ENCODE results near the gene YIPF5. TPM values are rescaled to one million over a fixed set of nuclear protein-coding genes. Genes with fewer than 3 reads are reported as not detected.

YIPF5 gene
- polyA plus RNA-seq, 1 donor (not counting 4 experiments of a cell fraction or from before 2014, with no cell fraction given), result 83.9 TPM

GRCh38 chr5:144156767-144157171 is 13.7 kb downstream of the YIPF5 start:
- Histone ChIP-seq H3K79me2 (ENCODE audit: control insufficient read depth, insufficient read depth, low read length) (no peaks in the 10 kb centered on the region), H3K9ac (ENCODE audit: control insufficient read depth, extremely low read depth, insufficient read depth, low read length) (no peak overlapping the region), H3K4me3 (ENCODE audit: control insufficient read depth in 2 of 3, extremely low read depth in 1 of 3, insufficient read depth in 2 of 3, low read depth in 1 of 3, low read length in 3 of 3) (no peak overlapping the region), H3K27me3 (ENCODE audit: control insufficient read depth, extremely low read depth, insufficient read depth, low read length) (no peaks in the 10 kb centered on the region), H3K9me3 (ENCODE audit: control insufficient read depth, low read depth, low read length) (no peaks in the 10 kb centered on the region), H3K4me2 (ENCODE audit: control insufficient read depth, extremely low read depth, insufficient read depth, low read depth, low read length) (no peak overlapping the region), H3K36me3 (ENCODE audit: control insufficient read depth in 2 of 2, extremely low read depth in 1 of 2, insufficient read depth in 2 of 2, low read length in 2 of 2) (peaks cover 3 to 5% of the 10 kb centered on the region in 2 experiments), H4K20me1 (ENCODE audit: control insufficient read depth, extremely low read depth, insufficient read depth, low read length) (no peaks in the 10 kb centered on the region), H3K27ac (ENCODE audit: control insufficient read depth, insufficient read depth, low read length) (peak overlapping the region; percentile 18), H3K9me1 (ENCODE audit: control insufficient read depth, extremely low read depth, insufficient read depth, low read length) (no peaks in the 10 kb centered on the region), H3K4me1 (ENCODE audit: control insufficient read depth, extremely low read depth, insufficient read depth, low read length) (peaks cover 4% of the 10 kb centered on the region), H2AFZ (ENCODE audit: control insufficient read depth, low read length) (no peak overlapping the region)
- FAIRE-seq, result peak; percentile 20
- no peak for DNase-seq (ENCODE audit: low read depth, low spot score)
- dilution Hi-C loops (cut with MboI; ENCODE audit: extremely low pct_ligation_motif_present, low sequenced_read_pairs), result no loop called here
- TF ChIP-seq EZH2 (IDR thresholded peaks at IDR 0.05; ENCODE audit: low read length) (no peak), CTCF (optimal IDR thresholded peaks at IDR 0.05 in 1 of 3, IDR thresholded peaks at IDR 0.05 in 1 of 3, conservative IDR thresholded peaks at IDR 0.05 in 1 of 3; ENCODE audit: extremely low read depth in 1 of 3, insufficient read depth in 2 of 3, low read length in 3 of 3) (no peak)

GRCh38 chr5:144151026-144151425 is 19.4 kb downstream of the YIPF5 start:
- H3K79me2 ChIP-seq (ENCODE audit: control insufficient read depth, insufficient read depth, low read length), result no peaks in the 10 kb centered on the region
- TF ChIP-seq EZH2 (IDR thresholded peaks at IDR 0.05; ENCODE audit: low read length) (no peak), CTCF (optimal IDR thresholded peaks at IDR 0.05 in 1 of 3, IDR thresholded peaks at IDR 0.05 in 1 of 3, conservative IDR thresholded peaks at IDR 0.05 in 1 of 3; ENCODE audit: extremely low read depth in 1 of 3, insufficient read depth in 2 of 3, low read length in 3 of 3) (no peak)
- no peaks in the 10 kb centered on the region for H4K20me1 ChIP-seq (ENCODE audit: control insufficient read depth, extremely low read depth, insufficient read depth, low read length)
- H3K27me3 ChIP-seq (ENCODE audit: control insufficient read depth, extremely low read depth, insufficient read depth, low read length), result no peaks in the 10 kb centered on the region
- no peak overlapping the region for H3K4me2 ChIP-seq (ENCODE audit: control insufficient read depth, extremely low read depth, insufficient read depth, low read depth, low read length)
- H2AFZ ChIP-seq (ENCODE audit: control insufficient read depth, low read length), result no peak overlapping the region
- no peaks in the 10 kb centered on the region for H3K4me1 ChIP-seq (ENCODE audit: control insufficient read depth, extremely low read depth, insufficient read depth, low read length)
- FAIRE-seq (no peak), DNase-seq (ENCODE audit: low read depth, low spot score) (no peak)
- dilution Hi-C loops (cut with MboI; ENCODE audit: extremely low pct_ligation_motif_present, low sequenced_read_pairs), result no loop called here
- H3K4me3 ChIP-seq (ENCODE audit: control insufficient read depth in 2 of 3, extremely low read depth in 1 of 3, insufficient read depth in 2 of 3, low read depth in 1 of 3, low read length in 3 of 3), result no peak overlapping the region
- H3K9me1 ChIP-seq (ENCODE audit: control insufficient read depth, extremely low read depth, insufficient read depth, low read length), result peaks cover 2% of the 10 kb centered on the region
- H3K27ac ChIP-seq (ENCODE audit: control insufficient read depth, insufficient read depth, low read length), result no peak overlapping the region
- no peaks in the 10 kb centered on the region for H3K36me3 ChIP-seq (ENCODE audit: control insufficient read depth in 2 of 2, extremely low read depth in 1 of 2, insufficient read depth in 2 of 2, low read length in 2 of 2)
- H3K9me3 ChIP-seq (ENCODE audit: control insufficient read depth, low read depth, low read length), result no peaks in the 10 kb centered on the region
- no peak overlapping the region for H3K9ac ChIP-seq (ENCODE audit: control insufficient read depth, extremely low read depth, insufficient read depth, low read length)

Data from keratinocyte (primary cell).